Measurements from ENCODE around the gene MRGPRF. TPM values are rescaled to one million over a fixed set of nuclear protein-coding genes. Genes with fewer than 3 reads are reported as not detected.

MRGPRF gene
- total RNA-seq, 3 donors from 2014 or later (not counting 1 experiment from before 2014, with no cell fraction given): not detected

GRCh38 chr11:68979931-68980775 is 32.9 kb downstream of the MRGPRF start:
- Mint-ChIP-seq H3K4me3 (no peak overlapping the region), H3K36me3 (peaks cover 11% of the 10 kb centered on the region), H3K4me1 (no peaks in the 10 kb centered on the region), H3K9me3 (peaks cover 0 to 6% of the 10 kb centered on the region in 2 donors), H3K27ac (no peak overlapping the region), H3K27me3 (ENCODE audit: low read depth in 2 of 2) (peaks cover 6 to 24% of the 10 kb centered on the region in 2 donors)
- ATAC-seq: no peak
- Histone ChIP-seq H3K4me1 (ENCODE audit: control insufficient read depth, insufficient read depth, low read length) (no peaks in the 10 kb centered on the region), H3K27ac (ENCODE audit: low read length) (no peak overlapping the region), H3K36me3 (ENCODE audit: control insufficient read depth, insufficient read depth, low read length) (no peaks in the 10 kb centered on the region), H3K27me3 (ENCODE audit: control insufficient read depth, insufficient read depth, low read length) (no peaks in the 10 kb centered on the region), H3K9me3 (ENCODE audit: control insufficient read depth, insufficient read depth, low read length) (no peaks in the 10 kb centered on the region), H3K4me3 (ENCODE audit: low read length) (no peak overlapping the region)
- TF ChIP-seq CTCF (IDR thresholded peaks at IDR 0.05): no peak
- 80% methylated on average over 33 of the region's 33 CpGs for WGBS (ENCODE audit: insufficient coverage)
- peak in 1 of 2 donors; percentile 6 for DNase-seq
- intact Hi-C loops (cut with micrococcal nuclease): no loop called here

GRCh38 chr11:68978931-68979594 is 34.0 kb downstream of the MRGPRF start:
- H3K36me3 ChIP-seq (ENCODE audit: control insufficient read depth, insufficient read depth, low read length): no peaks in the 10 kb centered on the region
- intact Hi-C loops (cut with micrococcal nuclease): no loop called here
- Mint-ChIP-seq H3K36me3 (peaks cover 11% of the 10 kb centered on the region), H3K27me3 (ENCODE audit: low read depth in 2 of 2) (peaks cover 3 to 19% of the 10 kb centered on the region in 2 donors), H3K4me3 (no peak overlapping the region), H3K27ac (no peak overlapping the region), H3K9me3 (peaks cover 0 to 6% of the 10 kb centered on the region in 2 donors), H3K4me1 (no peaks in the 10 kb centered on the region)
- no peak overlapping the region for H3K4me3 ChIP-seq (ENCODE audit: low read length)
- H3K27me3 ChIP-seq (ENCODE audit: control insufficient read depth, insufficient read depth, low read length): no peaks in the 10 kb centered on the region
- no peaks in the 10 kb centered on the region for H3K4me1 ChIP-seq (ENCODE audit: control insufficient read depth, insufficient read depth, low read length)
- H3K9me3 ChIP-seq (ENCODE audit: control insufficient read depth, insufficient read depth, low read length): no peaks in the 10 kb centered on the region
- ATAC-seq: no peak
- 65% methylated on average over 15 of the region's 15 CpGs for WGBS (ENCODE audit: insufficient coverage)
- TF ChIP-seq CTCF (IDR thresholded peaks at IDR 0.05): no peak
- DNase-seq: no peak
- no peak overlapping the region for H3K27ac ChIP-seq (ENCODE audit: low read length)

- TF ChIP-seq CTCF (IDR thresholded peaks at IDR 0.05): no peak
- Mint-ChIP-seq H3K36me3 (peaks cover 11% of the 10 kb centered on the region), H3K9me3 (peaks cover 0 to 6% of the 10 kb centered on the region in 2 donors), H3K4me1 (no peaks in the 10 kb centered on the region), H3K27ac (no peak overlapping the region), H3K4me3 (no peak overlapping the region), H3K27me3 (ENCODE audit: low read depth in 2 of 2) (peaks cover 2 to 15% of the 10 kb centered on the region in 2 donors)
- ATAC-seq (no peak), DNase-seq (no peak)
- Histone ChIP-seq H3K4me3 (ENCODE audit: low read length) (no peak overlapping the region), H3K9me3 (ENCODE audit: control insufficient read depth, insufficient read depth, low read length) (no peaks in the 10 kb centered on the region), H3K36me3 (ENCODE audit: control insufficient read depth, insufficient read depth, low read length) (no peaks in the 10 kb centered on the region), H3K4me1 (ENCODE audit: control insufficient read depth, insufficient read depth, low read length) (no peaks in the 10 kb centered on the region), H3K27me3 (ENCODE audit: control insufficient read depth, insufficient read depth, low read length) (no peaks in the 10 kb centered on the region), H3K27ac (ENCODE audit: low read length) (no peak overlapping the region)
- intact Hi-C loops (cut with micrococcal nuclease): no loop called here
- 54% methylated on average over 5 of the region's 5 CpGs for WGBS (ENCODE audit: insufficient coverage)
Observed at GRCh38 chr11:68978626-68978930, 34.5 kb downstream of the MRGPRF start.
